Endodermal cell (in vitro differentiated cells): ENCODE data around the gene LIN28B. TPM values are rescaled to one million over a fixed set of nuclear protein-coding genes. Genes with fewer than 3 reads are reported as not detected.
A peak's percentile ranks its signal among the peaks of the same experiment; 100 is the strongest.

Source experiments
- DNase-seq: peaks from one replicate; pipeline ENCODE4 v3.0.0-alpha.2; 2017
- H3K27ac ChIP-seq: 2 replicates; pipeline ENCODE4 v1.5.1; 2013; ENCODE audit warnings: mild to moderate bottlenecking, low read depth, low read length, moderate library complexity
- H3K27me3 ChIP-seq: 2 replicates; pipeline ENCODE4 v1.6.1; 2013; ENCODE audit warnings: mild to moderate bottlenecking, low read length, moderate library complexity; ENCODE audit not compliant: insufficient read depth, control insufficient read depth, poor library complexity, severe bottlenecking
- H3K36me3 ChIP-seq: 2 replicates; pipeline ENCODE4 v1.7.0; 2013; ENCODE audit warnings: mild to moderate bottlenecking, low read length, moderate library complexity; ENCODE audit not compliant: control insufficient read depth, insufficient read depth
- H3K4me1 ChIP-seq: one replicate; pipeline ENCODE4 v1.7.0; 2013; ENCODE audit warnings: low read length; ENCODE audit not compliant: control insufficient read depth, insufficient read depth
- H3K4me3 ChIP-seq: 2 replicates; pipeline ENCODE4 v1.5.1; 2013; ENCODE audit warnings: mild to moderate bottlenecking, low read length, moderate library complexity
- H3K9ac ChIP-seq: 2 replicates; pipeline ENCODE4 v1.6.1; 2013; ENCODE audit warnings: mild to moderate bottlenecking, low read length, moderate library complexity; ENCODE audit not compliant: poor library complexity, severe bottlenecking; ENCODE audit errors: extremely low read depth
- H3K9me3 ChIP-seq: 2 replicates; pipeline ENCODE4 v1.6.1; 2013; ENCODE audit warnings: mild to moderate bottlenecking, low read length, moderate library complexity; ENCODE audit not compliant: control insufficient read depth
- H3K27ac Mint-ChIP-seq: 2 replicates; pipeline ENCODE4 v1.8.0; 2020; ENCODE audit warnings: mixed read lengths
- H3K27me3 Mint-ChIP-seq: 2 replicates; pipeline ENCODE4 v1.8.0; 2021; ENCODE audit warnings: mild to moderate bottlenecking, mixed read lengths; ENCODE audit not compliant: insufficient read depth
- H3K36me3 Mint-ChIP-seq: 2 replicates; pipeline ENCODE4 v1.8.0; 2020; ENCODE audit warnings: low read depth, mixed read lengths
- H3K4me1 Mint-ChIP-seq: 2 replicates; pipeline ENCODE4 v1.8.0; 2020; ENCODE audit warnings: mixed read lengths
- H3K4me3 Mint-ChIP-seq: 2 replicates; pipeline ENCODE4 v1.8.0; 2020; ENCODE audit warnings: mild to moderate bottlenecking, moderate library complexity, mixed read lengths
- H3K9me3 Mint-ChIP-seq: 2 replicates; pipeline ENCODE4 v1.8.0; 2020; ENCODE audit warnings: mild to moderate bottlenecking, mixed read lengths
- WGBS, 2 experiments: methylation state at CpG; one replicate each; pipeline versions ENCODE4 v1.1.5 to v1.1.7; 2013; ENCODE audit warnings: missing lambda C conversion rate in 2 of 2, mixed read lengths in 1 of 2; ENCODE audit not compliant: insufficient coverage in 1 of 2, insufficient read length in 1 of 2; 5-methylcytosine and 5-hydroxymethylcytosine counted together
- total RNA-seq, 2 donors: library from RNA; stranded (reverse); fragmentation: NEBNext Ultra II Directional in 1 of 2; extraction: Animal tissue kit (Norgen Biotek cat#: 25700) in 1 of 2; gene quantifications; 2 replicates in 1 of 2; 3 replicates in 1 of 2; pipeline ENCODE4 v1.2.1, GENCODE V29; 2021
- TF ChIP-seq, protein P1 (sequence below): fragments of 200-600 bp; sonication (generic); conservative IDR thresholded peaks from 2 replicates; pipeline ENCODE4 v1.5.0; 2021; ENCODE audit warnings: antibody characterized with exemption, mild to moderate bottlenecking

LIN28B gene
- total RNA-seq, 2 donors from 2014 or later, result 65.1 to 65.3 TPM

DNA sequence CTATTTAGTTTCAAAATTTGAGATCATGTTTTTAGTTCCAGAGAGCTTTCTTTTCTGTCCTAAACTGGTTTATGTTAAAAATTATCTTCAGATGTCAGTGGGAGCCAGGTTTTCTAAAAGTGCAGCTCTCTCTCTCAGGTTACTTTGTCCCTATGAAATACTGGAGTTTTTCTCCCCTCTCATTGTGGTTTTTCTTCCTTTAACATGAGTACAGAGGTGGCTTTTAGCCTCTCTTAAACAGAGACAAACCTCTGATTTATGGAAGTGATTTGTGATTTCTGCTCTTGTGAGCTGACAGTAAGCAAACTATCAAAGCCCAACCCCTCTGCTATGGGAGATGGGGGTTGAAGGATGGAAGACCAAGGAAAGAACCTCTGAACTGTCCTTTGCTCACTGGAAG is 85.7 kb downstream of the LIN28B start:
- peak overlapping the region; percentile 26 for H3K27ac Mint-ChIP-seq
- Histone ChIP-seq H3K4me3 (no peak overlapping the region), H3K4me1 (no peaks in the 10 kb centered on the region), H3K9me3 (no peaks in the 10 kb centered on the region), H3K27ac (peak overlapping the region; percentile 51), H3K9ac (no peak overlapping the region), H3K27me3 (no peaks in the 10 kb centered on the region), H3K36me3 (peaks cover 5% of the 10 kb centered on the region)
- no peaks in the 10 kb centered on the region for H3K27me3 Mint-ChIP-seq
- peaks cover 10% of the 10 kb centered on the region for H3K4me1 Mint-ChIP-seq
- peaks cover 15% of the 10 kb centered on the region for H3K36me3 Mint-ChIP-seq
- peaks cover 8% of the 10 kb centered on the region for H3K9me3 Mint-ChIP-seq
- TF ChIP-seq, protein P1, sequence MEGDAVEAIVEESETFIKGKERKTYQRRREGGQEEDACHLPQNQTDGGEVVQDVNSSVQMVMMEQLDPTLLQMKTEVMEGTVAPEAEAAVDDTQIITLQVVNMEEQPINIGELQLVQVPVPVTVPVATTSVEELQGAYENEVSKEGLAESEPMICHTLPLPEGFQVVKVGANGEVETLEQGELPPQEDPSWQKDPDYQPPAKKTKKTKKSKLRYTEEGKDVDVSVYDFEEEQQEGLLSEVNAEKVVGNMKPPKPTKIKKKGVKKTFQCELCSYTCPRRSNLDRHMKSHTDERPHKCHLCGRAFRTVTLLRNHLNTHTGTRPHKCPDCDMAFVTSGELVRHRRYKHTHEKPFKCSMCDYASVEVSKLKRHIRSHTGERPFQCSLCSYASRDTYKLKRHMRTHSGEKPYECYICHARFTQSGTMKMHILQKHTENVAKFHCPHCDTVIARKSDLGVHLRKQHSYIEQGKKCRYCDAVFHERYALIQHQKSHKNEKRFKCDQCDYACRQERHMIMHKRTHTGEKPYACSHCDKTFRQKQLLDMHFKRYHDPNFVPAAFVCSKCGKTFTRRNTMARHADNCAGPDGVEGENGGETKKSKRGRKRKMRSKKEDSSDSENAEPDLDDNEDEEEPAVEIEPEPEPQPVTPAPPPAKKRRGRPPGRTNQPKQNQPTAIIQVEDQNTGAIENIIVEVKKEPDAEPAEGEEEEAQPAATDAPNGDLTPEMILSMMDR, result no peak
- DNase-seq, result no peak
- no peak overlapping the region for H3K4me3 Mint-ChIP-seq

DNA sequence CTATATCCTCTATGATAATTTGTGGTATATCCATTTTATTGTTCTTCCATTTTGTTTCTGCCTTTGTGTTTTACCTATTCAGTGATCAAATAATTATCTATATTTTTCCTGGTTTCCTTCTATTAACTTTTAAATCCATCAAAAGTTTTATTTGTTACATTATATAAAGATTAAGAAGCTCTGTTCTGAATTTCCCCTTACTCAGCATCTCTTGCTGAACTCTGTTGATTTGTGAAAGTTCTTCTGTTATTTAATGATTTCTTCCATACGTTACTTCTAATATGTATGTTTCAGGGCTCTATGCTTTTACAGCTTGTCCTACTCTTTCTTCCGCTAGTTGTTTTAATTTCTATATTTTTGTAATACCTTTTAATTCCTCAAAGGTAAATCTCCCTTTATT is 87.1 kb downstream of the LIN28B start:
- no peak overlapping the region for H3K4me3 Mint-ChIP-seq
- no peak overlapping the region for H3K9ac ChIP-seq
- WGBS, 2 experiments, result 100% methylated on average over 1 of the region's 2 CpGs; no CpG with 5 or more reads in 1 of the 2 experiments
- DNase-seq, result no peak
- no peaks in the 10 kb centered on the region for H3K27me3 ChIP-seq
- no peaks in the 10 kb centered on the region for H3K4me1 ChIP-seq
- no peaks in the 10 kb centered on the region for H3K9me3 ChIP-seq
- H3K9me3 Mint-ChIP-seq, result peaks cover 11% of the 10 kb centered on the region
- TF ChIP-seq, protein P1, result no peak
- H3K4me3 ChIP-seq, result no peak overlapping the region
- no peak overlapping the region for H3K27ac Mint-ChIP-seq
- H3K36me3 ChIP-seq, result peaks cover 5% of the 10 kb centered on the region
- H3K4me1 Mint-ChIP-seq, result peaks cover 6% of the 10 kb centered on the region
- no peak overlapping the region for H3K27ac ChIP-seq
- H3K36me3 Mint-ChIP-seq, result peaks cover 17% of the 10 kb centered on the region
- H3K27me3 Mint-ChIP-seq, result no peaks in the 10 kb centered on the region

DNA sequence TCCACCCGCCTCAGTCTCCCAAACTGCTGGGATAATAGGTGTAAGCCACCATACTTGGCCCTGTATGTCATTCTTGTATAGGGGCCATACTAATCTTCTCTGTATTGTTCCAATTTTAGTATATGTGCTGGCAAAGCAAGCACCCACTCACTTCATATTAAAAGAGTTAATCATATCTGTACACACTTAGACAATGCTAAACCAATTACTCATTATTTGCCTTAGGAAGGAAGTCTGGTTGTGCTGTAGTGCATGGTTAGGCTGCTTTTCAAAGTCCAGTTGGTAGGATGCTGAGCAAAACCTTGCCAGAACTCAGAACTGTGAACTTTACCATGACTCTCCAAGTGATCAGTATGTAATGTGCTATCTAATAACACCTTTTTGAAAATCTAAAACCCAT is 88.6 kb downstream of the LIN28B start:
- Histone ChIP-seq H3K9me3 (no peaks in the 10 kb centered on the region), H3K4me1 (no peaks in the 10 kb centered on the region), H3K27ac (no peak overlapping the region), H3K9ac (no peak overlapping the region), H3K36me3 (peaks cover 5% of the 10 kb centered on the region), H3K4me3 (no peak overlapping the region), H3K27me3 (no peaks in the 10 kb centered on the region)
- no peak overlapping the region for H3K4me3 Mint-ChIP-seq
- H3K36me3 Mint-ChIP-seq, result peaks cover 21% of the 10 kb centered on the region
- WGBS, 2 experiments, result 90 to 91% methylated on average over 1 of the region's 1 CpG
- H3K9me3 Mint-ChIP-seq, result peaks cover 15% of the 10 kb centered on the region
- DNase-seq, result no peak
- TF ChIP-seq, protein P1, result no peak
- H3K4me1 Mint-ChIP-seq, result peaks cover 6% of the 10 kb centered on the region
- H3K27me3 Mint-ChIP-seq, result no peaks in the 10 kb centered on the region
- H3K27ac Mint-ChIP-seq, result no peak overlapping the region
